ENCODE measurements around the gene DMKN. TPM values are rescaled to one million over a fixed set of nuclear protein-coding genes. Genes with fewer than 3 reads are reported as not detected.

DMKN gene
- total RNA-seq, 1 donor from 2014 or later = 161 TPM

DNA sequence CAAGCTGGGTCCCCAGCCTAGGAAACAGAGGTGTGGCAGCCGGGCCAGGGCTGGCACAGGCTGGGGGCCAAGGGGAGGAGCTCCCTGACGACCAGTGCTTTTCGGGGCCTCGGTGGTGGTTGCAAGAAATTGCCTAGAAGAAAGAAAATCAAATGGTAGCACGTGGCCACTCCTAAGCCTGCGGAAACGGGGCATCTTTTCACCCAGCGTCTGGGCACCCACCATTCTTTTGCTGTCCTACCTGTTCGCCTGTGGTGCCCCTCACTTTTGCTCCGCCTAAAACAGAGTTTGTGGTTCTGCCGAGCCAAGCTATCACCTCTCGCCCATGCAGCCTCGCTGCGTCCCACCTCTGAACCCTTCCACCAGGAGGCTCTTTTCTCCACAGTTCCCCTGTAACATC is 16.0 kb downstream of the DMKN start:
- Mint-ChIP-seq H3K36me3 (peaks cover 13% of the 10 kb centered on the region), H3K4me1 (peaks cover 5% of the 10 kb centered on the region), H3K9me3 (no peaks in the 10 kb centered on the region), H3K27ac (no peak overlapping the region), H3K27me3 (ENCODE audit: low read depth) (peaks cover 2% of the 10 kb centered on the region), H3K4me3 (no peak overlapping the region)
- TF ChIP-seq, protein P1, sequence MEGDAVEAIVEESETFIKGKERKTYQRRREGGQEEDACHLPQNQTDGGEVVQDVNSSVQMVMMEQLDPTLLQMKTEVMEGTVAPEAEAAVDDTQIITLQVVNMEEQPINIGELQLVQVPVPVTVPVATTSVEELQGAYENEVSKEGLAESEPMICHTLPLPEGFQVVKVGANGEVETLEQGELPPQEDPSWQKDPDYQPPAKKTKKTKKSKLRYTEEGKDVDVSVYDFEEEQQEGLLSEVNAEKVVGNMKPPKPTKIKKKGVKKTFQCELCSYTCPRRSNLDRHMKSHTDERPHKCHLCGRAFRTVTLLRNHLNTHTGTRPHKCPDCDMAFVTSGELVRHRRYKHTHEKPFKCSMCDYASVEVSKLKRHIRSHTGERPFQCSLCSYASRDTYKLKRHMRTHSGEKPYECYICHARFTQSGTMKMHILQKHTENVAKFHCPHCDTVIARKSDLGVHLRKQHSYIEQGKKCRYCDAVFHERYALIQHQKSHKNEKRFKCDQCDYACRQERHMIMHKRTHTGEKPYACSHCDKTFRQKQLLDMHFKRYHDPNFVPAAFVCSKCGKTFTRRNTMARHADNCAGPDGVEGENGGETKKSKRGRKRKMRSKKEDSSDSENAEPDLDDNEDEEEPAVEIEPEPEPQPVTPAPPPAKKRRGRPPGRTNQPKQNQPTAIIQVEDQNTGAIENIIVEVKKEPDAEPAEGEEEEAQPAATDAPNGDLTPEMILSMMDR (IDR thresholded peaks at IDR 0.05; ENCODE audit: unreplicated experiment) = no peak
- no peak for DNase-seq (ENCODE audit: low spot score in 2 of 2, unreplicated experiment in 2 of 2)

DNA sequence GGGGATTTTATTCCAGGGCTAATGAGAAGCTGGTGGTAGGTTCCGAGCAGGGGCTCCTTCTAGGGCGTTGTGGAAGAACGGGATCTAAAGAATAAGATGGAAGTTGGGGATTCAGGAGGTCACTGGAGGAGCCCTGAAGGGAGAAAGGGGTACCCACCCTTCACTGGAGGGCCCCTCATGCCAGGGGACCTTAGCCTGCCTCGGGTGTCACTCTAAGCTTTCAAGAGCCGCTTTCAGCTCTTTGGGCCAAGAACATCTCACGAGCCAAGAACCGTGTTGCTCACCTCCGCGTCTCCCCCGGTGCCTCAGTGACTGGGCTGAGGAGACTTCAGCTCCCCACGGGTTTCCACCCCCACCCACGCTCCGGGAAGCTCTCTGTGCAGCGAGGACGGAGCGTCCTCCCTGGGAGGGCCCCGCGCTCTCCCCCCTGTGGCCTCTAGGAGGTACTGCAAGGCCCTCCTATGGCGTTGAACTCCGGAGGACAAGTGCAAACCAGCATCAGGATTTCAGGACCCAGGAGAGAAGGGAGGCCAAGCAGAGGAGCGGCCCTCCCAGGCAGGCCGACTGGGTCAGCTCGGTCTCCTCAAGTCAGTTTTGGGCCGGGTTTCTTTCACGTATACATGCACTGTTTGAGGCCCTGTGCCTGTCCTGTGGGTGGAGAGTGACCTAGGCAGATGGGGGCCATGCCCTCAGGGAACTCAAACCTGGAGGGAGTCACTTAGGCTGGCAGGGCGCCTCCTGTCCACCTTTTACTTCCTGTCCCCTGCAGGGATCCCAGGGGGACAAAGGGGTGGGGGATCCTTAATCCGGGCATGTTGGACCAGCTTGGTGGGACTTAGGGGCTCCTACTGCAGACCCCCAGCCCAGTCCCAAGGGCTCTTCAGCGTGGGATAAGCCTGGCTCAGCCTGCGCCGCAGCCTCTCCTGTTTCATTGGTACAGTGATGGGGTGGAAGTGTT is 18.1 kb downstream of the DMKN start:
- DNase-seq (ENCODE audit: low spot score in 2 of 2, unreplicated experiment in 2 of 2) = peak; percentile 50 to 76
- Mint-ChIP-seq H3K36me3 (peaks cover 8% of the 10 kb centered on the region), H3K4me3 (peak overlapping the region; percentile 37), H3K4me1 (peaks cover 5% of the 10 kb centered on the region), H3K27ac (no peak overlapping the region), H3K9me3 (no peaks in the 10 kb centered on the region), H3K27me3 (ENCODE audit: low read depth) (peaks cover 13% of the 10 kb centered on the region)
- TF ChIP-seq, protein P1 (IDR thresholded peaks at IDR 0.05; ENCODE audit: unreplicated experiment) = peak; percentile 92

DNA sequence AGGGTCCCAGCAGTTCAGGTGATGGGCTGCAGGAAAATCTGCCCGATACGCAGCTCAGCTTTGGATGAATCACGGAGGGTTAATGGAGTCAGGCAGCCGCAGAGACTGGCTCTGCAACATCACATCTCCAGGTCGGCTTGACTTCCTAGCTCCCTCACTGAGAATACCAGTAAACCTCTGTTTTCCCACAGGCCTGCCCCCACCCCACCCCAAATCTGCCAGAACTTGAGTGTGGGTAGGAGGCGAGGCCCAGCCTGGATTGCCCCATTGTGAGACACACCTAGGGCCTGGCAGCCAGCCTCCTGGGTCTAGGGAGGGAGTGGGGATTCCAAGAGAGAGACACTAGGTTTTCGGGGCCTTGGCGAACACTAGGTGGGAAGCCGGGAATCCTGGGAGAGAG is 19.5 kb downstream of the DMKN start:
- Mint-ChIP-seq H3K27ac (no peak overlapping the region), H3K4me1 (peaks cover 5% of the 10 kb centered on the region), H3K4me3 (no peak overlapping the region), H3K9me3 (no peaks in the 10 kb centered on the region), H3K27me3 (ENCODE audit: low read depth) (peaks cover 22% of the 10 kb centered on the region), H3K36me3 (peaks cover 8% of the 10 kb centered on the region)
- no peak for DNase-seq (ENCODE audit: low spot score in 2 of 2, unreplicated experiment in 2 of 2)
- TF ChIP-seq, protein P1 (IDR thresholded peaks at IDR 0.05; ENCODE audit: unreplicated experiment) = no peak

DNA sequence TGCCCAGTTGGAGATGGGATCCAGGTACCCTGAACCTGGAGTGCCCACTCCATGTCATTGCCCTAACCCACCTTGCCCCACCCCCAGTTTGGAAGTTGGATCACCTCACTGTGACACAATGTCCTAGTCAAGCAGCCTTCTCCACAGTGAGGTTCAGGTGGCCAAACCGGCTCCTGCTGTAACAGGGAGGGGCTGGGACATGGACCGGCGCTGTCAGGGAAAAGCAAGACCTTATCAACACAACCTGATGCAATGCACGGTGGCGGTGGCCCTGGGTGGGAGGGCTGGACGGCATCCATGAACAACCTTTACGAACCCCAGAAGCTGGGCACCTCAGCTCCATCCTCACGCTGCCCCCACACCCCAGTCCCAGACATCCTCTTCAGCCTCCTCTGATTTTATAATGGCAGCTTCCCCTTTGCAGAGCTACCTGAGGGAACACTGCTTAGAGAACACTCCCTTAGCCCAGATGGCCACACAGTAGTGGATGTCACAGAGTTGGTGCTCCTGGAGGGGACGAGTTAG is 21.6 kb downstream of the DMKN start:
- DNase-seq (ENCODE audit: low spot score in 2 of 2, unreplicated experiment in 2 of 2) = no peak
- Mint-ChIP-seq H3K36me3 (no peaks in the 10 kb centered on the region), H3K4me3 (no peak overlapping the region), H3K27me3 (ENCODE audit: low read depth) (peaks cover 30% of the 10 kb centered on the region), H3K4me1 (peaks cover 5% of the 10 kb centered on the region), H3K9me3 (no peaks in the 10 kb centered on the region), H3K27ac (no peak overlapping the region)
- TF ChIP-seq, protein P1 (IDR thresholded peaks at IDR 0.05; ENCODE audit: unreplicated experiment) = no peak

GRCh38 chr19:35490364-35490763 is 23.1 kb downstream of the DMKN start, which contains the start of gene KRTDAP:
Gene KRTDAP, minus strand, starts transcription at chr19:35490464. Its CDS starts 22 bp downstream, at chr19:35490442.
- Mint-ChIP-seq H3K27me3 (ENCODE audit: low read depth) (peaks cover 30% of the 10 kb centered on the region), H3K9me3 (no peaks in the 10 kb centered on the region), H3K4me1 (peaks cover 2% of the 10 kb centered on the region), H3K36me3 (no peaks in the 10 kb centered on the region), H3K4me3 (no peak within 1 kb of the TSS), H3K27ac (no peak within 1 kb of the TSS)
- TF ChIP-seq, protein P1 (IDR thresholded peaks at IDR 0.05; ENCODE audit: unreplicated experiment) = no peak
- DNase-seq (ENCODE audit: low spot score in 2 of 2, unreplicated experiment in 2 of 2) = no peak

Measured in mesothelial cell of epicardium (in vitro differentiated cells).